Natural killer cell (primary cell): ENCODE data around the gene CLDN34. TPM values are rescaled to one million over a fixed set of nuclear protein-coding genes. Genes with fewer than 3 reads are reported as not detected.

Experiments used
- ATAC-seq, 3 donors: fragments of 150-1000 bp in 2 of 3; fragments of 200-7000 bp in 1 of 3; cut with Tn5 transposase; 1 replicate in 1 of 3; 2 replicates in 2 of 3; pipeline ENCODE4 v1.10.0; 2021; ENCODE audit warnings: mild to moderate bottlenecking in 2 of 3, moderate library complexity in 2 of 3
- DNase-seq, 2 donors: peaks; one replicate each; pipeline versions ENCODE4 v3.0.0 to v3.0.0-alpha.2; 2013 to 2021; ENCODE audit warnings: mixed read lengths in 1 of 2
- H3K27ac ChIP-seq: one replicate; pipeline ENCODE4 v1.5.1; 2013; ENCODE audit warnings: mild to moderate bottlenecking, low read length
- H3K27me3 ChIP-seq: one replicate; pipeline ENCODE4 v1.6.1; 2013; ENCODE audit warnings: low read length; ENCODE audit not compliant: control insufficient read depth, insufficient read depth
- H3K36me3 ChIP-seq: one replicate; pipeline ENCODE4 v1.6.1; 2013; ENCODE audit warnings: low read length; ENCODE audit not compliant: control insufficient read depth, insufficient read depth
- H3K4me1 ChIP-seq: one replicate; pipeline ENCODE4 v1.6.1; 2013; ENCODE audit warnings: low read length; ENCODE audit not compliant: control insufficient read depth, insufficient read depth
- H3K4me3 ChIP-seq: one replicate; pipeline ENCODE4 v1.5.1; 2013; ENCODE audit warnings: low read length
- H3K9me3 ChIP-seq: one replicate; pipeline ENCODE4 v1.6.1; 2013; ENCODE audit warnings: low read length; ENCODE audit not compliant: control insufficient read depth, insufficient read depth
- H3K27ac Mint-ChIP-seq, 2 donors: one replicate each; pipeline ENCODE4 v1.8.0; 2022; ENCODE audit warnings: mild to moderate bottlenecking in 2 of 2, mixed read lengths in 2 of 2, moderate library complexity in 1 of 2
- H3K27me3 Mint-ChIP-seq, 2 donors: one replicate each; pipeline ENCODE4 v1.8.0; 2022; ENCODE audit warnings: low read depth in 2 of 2, mixed read lengths in 2 of 2
- H3K36me3 Mint-ChIP-seq: one replicate; pipeline ENCODE4 v1.8.0; 2022; ENCODE audit warnings: mixed read lengths
- H3K4me1 Mint-ChIP-seq, 2 donors: one replicate each; pipeline ENCODE4 v1.8.0; 2022; ENCODE audit warnings: mixed read lengths in 2 of 2
- H3K4me3 Mint-ChIP-seq: one replicate; pipeline ENCODE4 v1.8.0; 2022; ENCODE audit warnings: mild to moderate bottlenecking, moderate library complexity, mixed read lengths
- H3K9me3 Mint-ChIP-seq, 2 donors: one replicate each; pipeline ENCODE4 v1.8.0; 2022; ENCODE audit warnings: mixed read lengths in 2 of 2
- WGBS: methylation state at CpG from one replicate; pipeline ENCODE4 v1.1.7; 2013; ENCODE audit warnings: missing lambda C conversion rate; ENCODE audit not compliant: insufficient coverage; 5-methylcytosine and 5-hydroxymethylcytosine counted together
- intact Hi-C: fragments of 100-400 bp; cut with micrococcal nuclease; formaldehyde crosslinking; loops from one replicate; pipeline ENCODE4 v1.14.2; 2022
- total RNA-seq, 4 donors: library from RNA; stranded (reverse); fragments of 120-200 nt in 1 of 4; gene quantifications; one replicate each; pipeline versions ENCODE4 v1.2.3 to v1.2.4, GENCODE V29; 2013 to 2022
- TF ChIP-seq, protein P1 (sequence below): fragments of 200-600 bp; IDR thresholded peaks from one replicate; pipeline ENCODE4 v1.8.0; 2022; ENCODE audit warnings: antibody characterized with exemption

The CLDN34 gene
- total RNA-seq, 3 donors from 2014 or later (not counting 1 experiment from before 2014, with no cell fraction given): not detected

DNA sequence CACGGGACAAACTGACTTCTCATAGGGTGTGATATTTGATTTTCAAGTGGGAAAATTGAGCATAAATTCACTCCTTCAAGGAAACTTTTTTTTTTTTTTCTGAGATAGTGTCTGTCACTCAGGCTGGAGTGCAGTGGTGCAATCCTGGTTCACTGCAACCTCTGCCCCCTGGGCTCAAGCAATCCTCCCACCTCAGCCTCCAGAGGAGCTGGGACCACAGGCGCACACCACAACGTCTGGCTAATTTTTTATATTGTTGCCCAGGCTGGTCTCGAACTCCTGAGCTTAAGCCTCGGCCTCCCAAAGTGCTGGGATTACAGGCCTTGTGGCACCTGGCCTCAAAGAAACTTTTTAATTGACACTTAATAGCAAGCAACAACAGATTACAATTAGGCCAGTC is 13.8 kb downstream of the CLDN34 start:
- TF ChIP-seq, protein P1, sequence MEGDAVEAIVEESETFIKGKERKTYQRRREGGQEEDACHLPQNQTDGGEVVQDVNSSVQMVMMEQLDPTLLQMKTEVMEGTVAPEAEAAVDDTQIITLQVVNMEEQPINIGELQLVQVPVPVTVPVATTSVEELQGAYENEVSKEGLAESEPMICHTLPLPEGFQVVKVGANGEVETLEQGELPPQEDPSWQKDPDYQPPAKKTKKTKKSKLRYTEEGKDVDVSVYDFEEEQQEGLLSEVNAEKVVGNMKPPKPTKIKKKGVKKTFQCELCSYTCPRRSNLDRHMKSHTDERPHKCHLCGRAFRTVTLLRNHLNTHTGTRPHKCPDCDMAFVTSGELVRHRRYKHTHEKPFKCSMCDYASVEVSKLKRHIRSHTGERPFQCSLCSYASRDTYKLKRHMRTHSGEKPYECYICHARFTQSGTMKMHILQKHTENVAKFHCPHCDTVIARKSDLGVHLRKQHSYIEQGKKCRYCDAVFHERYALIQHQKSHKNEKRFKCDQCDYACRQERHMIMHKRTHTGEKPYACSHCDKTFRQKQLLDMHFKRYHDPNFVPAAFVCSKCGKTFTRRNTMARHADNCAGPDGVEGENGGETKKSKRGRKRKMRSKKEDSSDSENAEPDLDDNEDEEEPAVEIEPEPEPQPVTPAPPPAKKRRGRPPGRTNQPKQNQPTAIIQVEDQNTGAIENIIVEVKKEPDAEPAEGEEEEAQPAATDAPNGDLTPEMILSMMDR: no peak
- Histone ChIP-seq H3K9me3 (no peaks in the 10 kb centered on the region), H3K4me3 (no peak overlapping the region), H3K27ac (peak overlapping the region; percentile 61), H3K36me3 (no peaks in the 10 kb centered on the region), H3K27me3 (no peaks in the 10 kb centered on the region), H3K4me1 (peaks cover 10% of the 10 kb centered on the region)
- DNase-seq (no peak), ATAC-seq (no peak)
- Mint-ChIP-seq H3K4me1 (no peaks in the 10 kb centered on the region), H3K27ac (no peak overlapping the region), H3K36me3 (no peaks in the 10 kb centered on the region), H3K27me3 (peaks cover 2 to 7% of the 10 kb centered on the region in 2 donors), H3K4me3 (no peak overlapping the region), H3K9me3 (no peaks in the 10 kb centered on the region)
- 84% methylated on average over 4 of the region's 5 CpGs for WGBS
- intact Hi-C loops: no loop called here

DNA sequence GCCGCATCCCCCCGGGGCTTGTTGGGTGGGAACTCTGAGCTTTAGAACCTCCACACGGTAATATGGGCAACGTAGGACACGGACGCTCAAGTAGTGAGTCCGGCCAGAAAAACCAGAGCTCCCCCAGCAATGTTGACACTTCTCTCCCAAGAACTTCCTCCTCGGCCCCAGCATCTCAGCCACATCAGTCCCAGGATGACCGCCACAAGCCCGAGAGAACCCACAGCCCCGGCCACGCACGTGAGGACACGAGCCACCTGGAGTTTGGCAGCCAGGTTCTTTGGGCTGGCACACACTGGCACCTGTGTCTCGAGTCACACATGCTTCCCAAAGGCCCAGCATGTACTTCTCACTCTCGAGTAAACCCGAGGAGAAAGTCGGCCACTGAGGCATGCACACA is 16.3 kb downstream of the CLDN34 start:
- Mint-ChIP-seq H3K9me3 (no peaks in the 10 kb centered on the region), H3K36me3 (no peaks in the 10 kb centered on the region), H3K4me3 (no peak overlapping the region), H3K27me3 (peaks cover 5 to 7% of the 10 kb centered on the region in 2 donors), H3K4me1 (no peaks in the 10 kb centered on the region), H3K27ac (no peak overlapping the region)
- no peaks in the 10 kb centered on the region for H3K9me3 ChIP-seq
- H3K4me1 ChIP-seq: peaks cover 10% of the 10 kb centered on the region
- H3K27me3 ChIP-seq: no peaks in the 10 kb centered on the region
- intact Hi-C loops: no loop called here
- no peaks in the 10 kb centered on the region for H3K36me3 ChIP-seq
- H3K4me3 ChIP-seq: no peak overlapping the region
- no peak for DNase-seq
- WGBS: 64% methylated on average over 18 of the region's 18 CpGs
- no peak for ATAC-seq
- TF ChIP-seq, protein P1: no peak
- H3K27ac ChIP-seq: no peak overlapping the region

DNA sequence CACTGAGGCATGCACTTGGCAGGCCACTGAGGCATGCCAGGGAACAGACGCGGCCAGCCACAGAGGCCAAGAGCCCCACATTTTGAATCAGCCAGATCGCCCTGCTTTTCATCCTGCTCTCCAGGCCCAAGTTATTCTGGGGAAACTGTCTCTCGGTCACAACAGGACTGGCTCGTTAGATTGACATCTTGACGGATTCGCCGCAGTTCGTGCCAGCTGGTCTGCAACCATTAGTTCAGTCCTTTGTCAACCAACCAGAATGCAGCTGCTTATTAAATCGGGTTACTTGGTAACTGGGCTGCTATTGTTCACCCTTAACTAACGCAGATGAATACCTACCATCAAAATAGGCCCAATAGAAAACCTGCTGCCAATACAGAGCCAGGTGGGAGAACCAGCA is 16.7 kb downstream of the CLDN34 start:
- no peaks in the 10 kb centered on the region for H3K27me3 ChIP-seq
- TF ChIP-seq, protein P1: no peak
- no peak overlapping the region for H3K4me3 ChIP-seq
- Mint-ChIP-seq H3K4me1 (no peaks in the 10 kb centered on the region), H3K4me3 (no peak overlapping the region), H3K36me3 (no peaks in the 10 kb centered on the region), H3K9me3 (no peaks in the 10 kb centered on the region), H3K27ac (no peak overlapping the region), H3K27me3 (peaks cover 5 to 7% of the 10 kb centered on the region in 2 donors)
- WGBS: 96% methylated on average over 10 of the region's 11 CpGs
- ATAC-seq: no peak
- intact Hi-C loops: no loop called here
- no peak for DNase-seq
- H3K4me1 ChIP-seq: peaks cover 10% of the 10 kb centered on the region
- no peak overlapping the region for H3K27ac ChIP-seq
- no peaks in the 10 kb centered on the region for H3K9me3 ChIP-seq
- no peaks in the 10 kb centered on the region for H3K36me3 ChIP-seq

DNA sequence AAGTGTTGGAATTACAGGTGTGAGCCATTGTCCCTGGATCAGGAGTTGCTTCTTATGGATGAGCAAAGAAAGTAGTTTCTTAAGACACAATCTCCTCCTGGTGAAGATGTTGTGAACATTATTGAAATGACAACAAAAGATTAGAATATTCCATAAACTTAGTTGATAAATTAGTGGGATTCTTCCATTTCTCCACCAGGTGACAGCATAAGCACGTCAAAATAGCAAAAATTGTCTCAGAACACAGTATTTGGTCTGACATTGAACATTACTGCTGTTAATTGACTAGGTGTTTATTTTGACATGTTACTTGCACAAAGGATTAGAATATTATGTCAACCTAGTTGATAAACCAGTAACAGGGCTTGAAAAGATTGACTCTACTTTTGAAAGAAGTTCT is 21.6 kb downstream of the CLDN34 start:
- Histone ChIP-seq H3K4me3 (no peak overlapping the region), H3K4me1 (no peaks in the 10 kb centered on the region), H3K36me3 (no peaks in the 10 kb centered on the region), H3K27ac (no peak overlapping the region), H3K9me3 (no peaks in the 10 kb centered on the region), H3K27me3 (no peaks in the 10 kb centered on the region)
- no peak for ATAC-seq
- H3K36me3 Mint-ChIP-seq: no peaks in the 10 kb centered on the region
- no peak overlapping the region for H3K27ac Mint-ChIP-seq
- peak in 1 of 2 donors; percentile 49 for DNase-seq
- no peaks in the 10 kb centered on the region for H3K9me3 Mint-ChIP-seq
- intact Hi-C loops: no loop called here
- TF ChIP-seq, protein P1: no peak
- H3K4me1 Mint-ChIP-seq: no peaks in the 10 kb centered on the region
- no peak overlapping the region for H3K4me3 Mint-ChIP-seq
- peaks cover 5 to 7% of the 10 kb centered on the region in 2 donors for H3K27me3 Mint-ChIP-seq
- WGBS: no CpG with 5 or more reads among the region's 1 CpG
